GM19328 (cell line): ENCODE measurements around the gene DBNDD2.

ENCODE experiments used
- ATAC-seq: cut with Tn5 transposase; IDR thresholded peaks from one replicate; pipeline ENCODE4 v1.9.1; 2021; ENCODE audit warnings: mild to moderate bottlenecking, moderate library complexity; ENCODE audit not compliant: unreplicated experiment

The DBNDD2 gene

GRCh38 chr20:45415822-45416637 lies 7.9 kb downstream of the DBNDD2 start, which contains the start of gene PIGT:
Gene PIGT, plus strand, starts transcription at chr20:45416141. Its CDS starts 16 bp downstream, at chr20:45416157.
- ATAC-seq, result peak; percentile 71

- ATAC-seq, result no peak
These were observed 8.8 kb downstream of the DBNDD2 start for GRCh38 chr20:45416917-45417316.

- peak; percentile 74 for ATAC-seq
These were observed 11.4 kb downstream of the DBNDD2 start for GRCh38 chr20:45419188-45420091.

- ATAC-seq, result no peak
These were observed 12.0 kb downstream of the DBNDD2 start for GRCh38 chr20:45420125-45420524.

DNA sequence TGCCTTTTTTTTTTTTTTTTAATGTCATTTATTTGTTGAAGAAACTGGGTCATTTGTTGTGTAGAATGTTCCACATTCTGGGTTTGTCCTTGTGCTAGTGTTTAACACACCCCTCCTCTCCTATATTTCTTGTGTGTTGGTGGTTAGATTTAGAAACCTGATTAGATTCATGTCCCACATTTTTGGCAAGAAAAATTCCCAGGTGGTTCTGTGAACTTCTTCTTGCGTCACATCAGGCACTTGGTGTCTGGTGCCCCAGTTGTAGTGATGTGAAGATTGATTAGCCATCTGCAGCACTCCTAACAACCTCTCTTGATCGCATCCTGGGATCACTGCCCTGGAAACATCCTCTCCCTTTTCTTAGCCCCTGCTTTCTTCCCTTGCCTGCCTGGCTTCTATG lies 15.6 kb downstream of the DBNDD2 start:
- ATAC-seq, result no peak

DNA sequence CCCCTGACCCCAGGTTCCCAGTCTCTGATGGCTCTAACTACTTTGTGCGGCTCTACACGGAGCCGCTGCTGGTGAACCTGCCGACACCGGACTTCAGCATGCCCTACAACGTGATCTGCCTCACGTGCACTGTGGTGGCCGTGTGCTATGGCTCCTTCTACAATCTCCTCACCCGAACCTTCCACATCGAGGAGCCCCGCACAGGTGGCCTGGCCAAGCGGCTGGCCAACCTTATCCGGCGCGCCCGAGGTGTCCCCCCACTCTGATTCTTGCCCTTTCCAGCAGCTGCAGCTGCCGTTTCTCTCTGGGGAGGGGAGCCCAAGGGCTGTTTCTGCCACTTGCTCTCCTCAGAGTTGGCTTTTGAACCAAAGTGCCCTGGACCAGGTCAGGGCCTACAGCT lies 17.5 kb downstream of the DBNDD2 start:
- no peak for ATAC-seq

DNA sequence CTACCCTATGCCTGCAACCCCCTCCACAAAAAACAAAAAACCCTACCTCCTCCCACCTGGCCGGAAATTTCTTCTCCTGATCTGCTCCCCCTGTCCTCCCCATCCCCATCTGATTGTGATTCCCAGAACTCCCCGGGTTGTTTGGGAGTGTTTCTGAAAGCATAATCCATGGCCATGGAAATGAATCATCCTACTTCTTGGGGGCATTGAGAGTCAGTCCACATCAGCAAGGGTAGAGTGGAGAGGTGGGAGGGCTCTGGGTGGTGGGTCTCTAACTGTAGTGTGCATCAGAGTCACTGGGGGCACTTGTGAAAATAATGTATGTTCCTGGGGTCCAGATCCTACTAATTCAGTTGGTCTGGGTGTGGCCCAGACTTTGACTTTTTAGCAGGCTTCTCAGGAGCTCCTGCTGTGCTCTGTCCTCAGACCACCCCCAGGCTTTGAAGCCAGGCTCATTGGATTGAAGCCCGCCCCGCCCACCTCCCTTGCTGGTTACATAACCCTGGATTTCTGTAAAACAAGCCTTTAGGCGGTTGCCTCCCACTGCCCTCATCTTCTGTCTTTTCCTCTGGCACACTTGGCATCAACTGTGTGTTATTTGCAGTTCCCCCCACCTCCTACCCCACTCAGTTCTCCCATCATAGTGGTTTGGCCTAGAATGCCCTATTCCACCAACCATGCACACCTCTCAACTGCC lies 18.4 kb downstream of the DBNDD2 start:
- no peak for ATAC-seq

DNA sequence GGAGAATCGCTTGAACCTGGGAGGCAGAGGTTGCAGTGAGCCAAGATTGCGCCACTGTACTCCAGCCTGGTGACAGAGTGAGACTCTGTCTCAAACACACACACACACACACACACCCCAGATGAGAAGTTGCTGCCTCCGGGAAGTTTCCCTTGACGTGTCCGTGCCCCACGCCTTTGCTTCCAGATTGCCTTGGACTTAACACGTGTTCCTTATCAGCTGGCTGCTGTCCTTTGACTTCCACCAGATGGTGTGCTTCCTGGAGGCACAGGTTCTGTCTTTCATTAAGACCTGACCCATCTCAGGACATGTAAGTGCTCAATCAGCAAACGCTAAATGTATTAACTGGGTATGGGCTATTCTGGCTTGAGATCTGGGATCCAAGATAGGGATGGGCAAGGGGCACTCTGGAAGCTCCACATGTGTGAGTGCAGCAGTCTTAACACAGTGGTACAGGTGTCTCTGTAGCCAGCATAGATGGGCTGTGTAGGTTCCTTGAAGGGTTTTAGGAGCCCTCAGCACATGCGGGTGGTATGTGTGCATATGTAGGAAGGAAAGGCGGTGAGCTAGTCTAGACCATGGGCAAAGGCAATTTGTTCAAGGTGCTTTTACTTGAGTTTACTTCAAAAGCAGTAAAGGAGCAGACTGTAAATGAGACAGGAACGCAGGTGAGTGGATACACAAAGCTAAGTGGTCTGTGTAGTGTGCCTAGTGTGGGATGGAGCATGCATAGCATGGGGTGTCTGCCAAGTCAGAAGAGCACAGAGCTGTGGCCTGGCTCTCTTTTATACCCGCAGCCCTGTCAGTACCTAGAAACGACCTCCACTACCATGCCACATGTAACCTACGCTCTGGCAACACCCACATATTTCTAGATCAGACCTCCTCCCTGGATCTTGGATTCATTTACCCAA lies 19.4 kb downstream of the DBNDD2 start:
- ATAC-seq, result no peak

DNA sequence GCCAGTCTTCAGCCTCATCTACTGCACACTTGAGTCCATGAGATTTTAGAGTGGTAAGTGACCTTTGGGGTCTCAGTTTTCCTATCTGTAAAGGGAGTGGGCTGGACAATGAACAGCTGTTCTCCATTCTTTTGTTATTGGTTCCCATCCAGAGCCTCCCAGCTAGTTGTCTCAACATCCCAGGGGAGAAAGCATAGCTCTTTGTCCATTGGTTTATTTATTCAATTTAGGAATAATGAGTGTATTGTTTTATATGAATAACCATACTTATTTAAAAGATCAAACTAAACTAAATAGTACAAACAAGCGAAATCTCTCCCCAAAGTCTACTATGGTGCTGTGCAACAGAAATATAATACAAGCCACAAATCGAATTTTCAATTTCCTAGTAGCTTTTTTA lies 21.5 kb downstream of the DBNDD2 start:
- no peak for ATAC-seq

DNA sequence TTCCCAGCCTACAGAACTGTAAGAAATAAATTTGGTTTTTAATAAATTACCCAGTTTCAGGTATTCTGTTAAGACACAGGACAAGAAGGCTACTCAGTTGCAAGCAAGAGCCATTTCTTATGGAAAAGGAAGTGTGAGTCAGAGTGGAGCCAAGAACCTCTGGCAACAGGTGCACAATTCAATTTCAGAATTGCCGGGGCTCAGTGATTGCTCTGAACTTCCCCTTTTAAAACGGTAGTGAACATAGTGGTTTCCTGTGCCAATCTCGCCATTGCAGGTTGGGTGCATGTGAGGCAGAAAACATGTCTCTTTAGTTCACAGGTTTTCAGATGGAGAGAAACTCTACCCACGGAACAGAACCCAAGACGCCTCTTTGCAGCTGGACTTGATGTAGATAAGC lies 24.2 kb downstream of the DBNDD2 start:
- ATAC-seq, result no peak

DNA sequence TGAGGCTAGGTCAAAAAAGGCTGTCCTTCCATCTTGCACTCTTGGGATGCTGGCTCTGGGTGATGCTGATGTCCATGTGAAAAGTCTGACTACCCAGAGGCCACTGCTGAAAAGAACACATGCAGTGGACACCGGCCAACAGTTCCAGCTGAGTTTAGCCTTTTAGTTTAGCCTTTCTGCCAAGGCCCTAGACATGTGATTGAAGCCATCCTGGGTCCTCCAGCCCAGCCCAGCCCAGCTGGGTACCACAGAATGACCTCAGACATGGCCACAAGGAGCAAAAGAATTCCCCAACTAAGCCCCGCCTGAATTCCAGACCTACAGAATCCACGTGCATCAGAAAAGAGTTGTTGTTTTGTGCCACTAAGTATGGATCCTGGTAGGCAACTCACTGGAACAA lies 25.2 kb downstream of the DBNDD2 start:
- ATAC-seq, result no peak

DNA sequence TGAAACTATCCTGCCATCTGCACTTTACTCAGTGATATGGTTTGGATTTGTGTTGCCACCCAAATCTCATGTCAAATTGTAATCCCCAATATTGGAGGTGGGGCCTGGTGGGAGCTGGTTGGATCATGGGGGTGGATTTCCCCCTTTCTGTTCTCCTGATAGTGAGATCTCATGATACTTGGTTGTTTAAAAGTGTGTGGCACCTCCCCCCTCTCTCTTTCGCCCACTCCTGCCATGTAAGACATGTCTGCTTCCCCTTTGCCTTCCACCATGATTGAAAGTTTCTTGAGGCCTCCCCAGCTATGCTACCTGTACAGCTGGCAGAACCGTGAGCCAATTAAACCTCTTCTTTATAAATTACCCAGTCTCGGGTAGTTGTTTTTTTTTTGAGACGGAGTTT lies 25.9 kb downstream of the DBNDD2 start:
- ATAC-seq, result no peak

GRCh38 chr20:45436732-45437485 lies 28.8 kb downstream of the DBNDD2 start:
- ATAC-seq, result peak; percentile 58

DNA sequence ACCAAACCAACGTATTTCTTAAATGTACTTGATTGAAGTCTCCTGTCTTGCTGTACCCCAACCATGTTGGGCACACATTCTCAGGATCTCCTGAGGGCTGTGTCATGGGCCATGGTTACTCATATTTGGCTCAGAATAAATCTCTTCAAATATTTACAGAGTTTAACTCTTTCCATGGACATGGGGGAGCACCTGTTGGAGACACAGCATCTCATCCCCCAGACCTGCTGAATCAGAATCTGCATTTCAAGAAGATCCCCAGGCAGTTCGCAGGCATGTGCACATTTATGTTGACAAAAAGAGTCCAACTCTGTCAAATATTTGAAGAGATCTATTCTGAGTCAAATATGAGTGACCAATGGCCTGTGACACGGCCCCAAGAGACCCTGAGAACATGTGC lies 32.3 kb downstream of the DBNDD2 start:
- no peak for ATAC-seq

DNA sequence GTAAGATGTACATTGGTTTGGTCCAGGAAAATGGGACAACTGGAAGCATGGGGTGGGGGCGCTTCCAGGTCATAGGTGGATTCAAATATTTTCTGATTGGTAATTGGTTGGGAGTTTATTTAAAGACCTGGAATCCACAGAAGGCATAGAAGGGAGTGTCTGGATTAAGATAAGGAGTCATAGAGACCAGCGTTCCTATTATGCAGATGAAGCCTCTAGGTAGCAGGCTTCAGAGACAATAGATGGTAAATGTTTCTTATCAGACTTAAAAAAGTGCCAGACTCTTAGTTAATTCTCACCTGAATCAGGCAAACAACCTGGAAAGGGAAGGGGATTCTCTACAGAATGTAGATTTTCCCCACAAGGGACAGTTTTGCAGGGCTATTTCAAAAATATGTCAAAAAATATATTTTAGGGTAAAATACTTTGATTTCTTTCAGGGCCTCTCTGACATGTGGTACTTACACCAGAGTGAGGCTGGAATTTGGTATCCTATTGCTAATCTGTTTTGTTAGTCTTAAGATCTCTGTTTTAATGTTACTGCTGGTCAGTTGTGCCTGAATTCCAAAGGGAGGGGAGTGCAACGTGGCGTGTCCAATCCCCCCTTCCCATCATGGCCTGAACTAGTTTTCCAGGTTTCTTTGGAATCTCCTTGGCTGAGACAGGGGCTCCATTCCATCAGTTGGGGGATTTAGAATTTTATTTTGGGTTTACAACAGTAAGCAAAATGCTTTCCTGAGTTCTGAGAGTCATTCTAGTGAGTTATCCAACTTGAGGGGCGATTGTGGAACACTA lies 33.0 kb downstream of the DBNDD2 start:
- no peak for ATAC-seq

- no peak for ATAC-seq
These were observed 33.7 kb downstream of the DBNDD2 start for GRCh38 chr20:45441746-45442145.

GRCh38 chr20:45444050-45444449 lies 36.0 kb downstream of the DBNDD2 start:
- no peak for ATAC-seq

DNA sequence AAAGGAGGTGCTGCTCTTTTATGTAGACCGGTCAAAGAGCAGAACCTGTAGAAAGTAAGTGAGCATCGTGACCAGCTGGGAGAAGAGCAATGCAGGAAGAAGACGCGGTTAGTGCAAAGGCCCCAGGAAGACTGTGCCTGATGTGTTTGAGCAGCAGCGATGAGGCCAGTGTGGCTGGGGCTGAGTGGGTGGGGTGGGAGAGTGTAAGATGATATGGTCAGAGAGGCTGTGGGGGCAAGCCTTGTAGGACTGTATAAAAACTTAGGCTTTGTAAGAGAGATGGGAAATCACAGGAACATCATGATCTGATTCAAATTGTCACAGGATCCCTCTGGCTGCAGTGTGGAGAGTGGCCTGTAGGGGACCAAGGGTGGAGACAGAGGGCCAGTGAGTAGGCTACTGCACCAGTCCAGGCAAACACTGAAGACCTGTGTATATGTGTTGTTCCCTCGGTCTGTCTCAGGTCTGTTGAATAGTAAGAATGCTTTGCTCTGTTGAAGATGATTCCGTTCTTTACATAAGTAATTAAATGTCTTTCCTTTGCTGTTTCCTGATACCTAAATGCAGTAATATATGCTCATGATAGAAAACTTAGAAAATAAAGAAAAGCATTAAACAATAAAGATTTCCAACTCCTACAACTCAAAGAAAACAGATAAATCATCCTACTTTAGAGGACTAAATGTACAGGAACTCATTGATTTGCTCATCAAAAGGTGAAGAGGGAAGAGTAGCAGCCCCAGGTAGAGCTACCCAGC lies 37.9 kb downstream of the DBNDD2 start:
- ATAC-seq, result no peak
